Prostate gland (tissue), 2 donors: ENCODE data around the gene APOL4.

ENCODE experiments used
- POLR2A ChIP-seq: fragments of 450-650 bp; IDR thresholded peaks from one replicate; pipeline ENCODE4 v1.6.1; 2016; ENCODE audit warnings: antibody characterized with exemption, mild to moderate bottlenecking
- POLR2AphosphoS5 ChIP-seq: sonication (generic); formaldehyde crosslinking; IDR thresholded peaks from one replicate; pipeline ENCODE4 v1.6.1; 2017; ENCODE audit warnings: antibody characterized with exemption
- TF ChIP-seq, protein P1 (sequence below), 4 experiments: fragments of 200-600 bp in 2 of 4; fragments of 450-650 bp in 2 of 4; sonication (generic) in 2 of 4; IDR thresholded peaks; 1 replicate in 3 of 4; 2 replicates in 1 of 4; pipeline ENCODE4 v1.5.1; 2016 to 2019; ENCODE audit warnings: antibody characterized with exemption in 4 of 4, mild to moderate bottlenecking in 2 of 4, moderate library complexity in 2 of 4

DNA sequence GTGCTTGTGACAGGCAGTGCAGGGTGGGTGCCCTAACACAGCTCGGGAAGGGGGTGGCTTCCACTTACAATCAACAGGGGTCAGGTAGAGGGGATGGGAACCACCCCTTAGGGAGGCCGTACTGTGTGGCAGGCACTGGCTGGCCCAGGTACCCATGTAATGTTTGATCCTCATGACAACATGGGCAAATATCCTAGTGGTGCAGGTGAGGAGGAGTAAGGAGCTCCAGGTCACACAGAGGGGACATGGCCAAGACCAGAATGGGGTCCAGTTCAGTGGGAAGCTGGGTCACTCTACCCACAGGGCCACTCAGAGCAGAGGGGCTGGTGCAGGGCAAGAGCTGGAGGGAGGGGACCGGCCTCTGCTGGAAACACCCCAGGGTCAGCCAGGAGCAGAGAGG, 3.1 kb downstream of the APOL4 start:
- TF ChIP-seq, protein P1, sequence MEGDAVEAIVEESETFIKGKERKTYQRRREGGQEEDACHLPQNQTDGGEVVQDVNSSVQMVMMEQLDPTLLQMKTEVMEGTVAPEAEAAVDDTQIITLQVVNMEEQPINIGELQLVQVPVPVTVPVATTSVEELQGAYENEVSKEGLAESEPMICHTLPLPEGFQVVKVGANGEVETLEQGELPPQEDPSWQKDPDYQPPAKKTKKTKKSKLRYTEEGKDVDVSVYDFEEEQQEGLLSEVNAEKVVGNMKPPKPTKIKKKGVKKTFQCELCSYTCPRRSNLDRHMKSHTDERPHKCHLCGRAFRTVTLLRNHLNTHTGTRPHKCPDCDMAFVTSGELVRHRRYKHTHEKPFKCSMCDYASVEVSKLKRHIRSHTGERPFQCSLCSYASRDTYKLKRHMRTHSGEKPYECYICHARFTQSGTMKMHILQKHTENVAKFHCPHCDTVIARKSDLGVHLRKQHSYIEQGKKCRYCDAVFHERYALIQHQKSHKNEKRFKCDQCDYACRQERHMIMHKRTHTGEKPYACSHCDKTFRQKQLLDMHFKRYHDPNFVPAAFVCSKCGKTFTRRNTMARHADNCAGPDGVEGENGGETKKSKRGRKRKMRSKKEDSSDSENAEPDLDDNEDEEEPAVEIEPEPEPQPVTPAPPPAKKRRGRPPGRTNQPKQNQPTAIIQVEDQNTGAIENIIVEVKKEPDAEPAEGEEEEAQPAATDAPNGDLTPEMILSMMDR (IDR thresholded peaks at IDR 0.05): no peak
- TF ChIP-seq POLR2A: no peak
- TF ChIP-seq POLR2AphosphoS5: no peak
